Astrocyte (in vitro differentiated cells and primary cell): ENCODE results near the gene SOX2.

Experiments
- EZH2 ChIP-seq: IDR thresholded peaks from 2 replicates; pipeline ENCODE4 v1.6.1; 2012; ENCODE audit warnings: mild to moderate bottlenecking, low read length, inconsistent platforms; ENCODE audit not compliant: insufficient read depth
- TF ChIP-seq, protein P1 (sequence below): IDR thresholded peaks from 2 replicates; pipeline ENCODE4 v1.5.1; 2011; ENCODE audit warnings: low read depth, mild to moderate bottlenecking, inconsistent platforms, low read length, moderate library complexity; ENCODE audit not compliant: insufficient read depth

DNA sequence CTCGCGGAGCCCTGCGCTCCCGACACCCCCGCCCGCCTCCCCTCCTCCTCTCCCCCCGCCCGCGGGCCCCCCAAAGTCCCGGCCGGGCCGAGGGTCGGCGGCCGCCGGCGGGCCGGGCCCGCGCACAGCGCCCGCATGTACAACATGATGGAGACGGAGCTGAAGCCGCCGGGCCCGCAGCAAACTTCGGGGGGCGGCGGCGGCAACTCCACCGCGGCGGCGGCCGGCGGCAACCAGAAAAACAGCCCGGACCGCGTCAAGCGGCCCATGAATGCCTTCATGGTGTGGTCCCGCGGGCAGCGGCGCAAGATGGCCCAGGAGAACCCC lies 464 bp downstream of the SOX2 start:
- TF ChIP-seq, protein P1, sequence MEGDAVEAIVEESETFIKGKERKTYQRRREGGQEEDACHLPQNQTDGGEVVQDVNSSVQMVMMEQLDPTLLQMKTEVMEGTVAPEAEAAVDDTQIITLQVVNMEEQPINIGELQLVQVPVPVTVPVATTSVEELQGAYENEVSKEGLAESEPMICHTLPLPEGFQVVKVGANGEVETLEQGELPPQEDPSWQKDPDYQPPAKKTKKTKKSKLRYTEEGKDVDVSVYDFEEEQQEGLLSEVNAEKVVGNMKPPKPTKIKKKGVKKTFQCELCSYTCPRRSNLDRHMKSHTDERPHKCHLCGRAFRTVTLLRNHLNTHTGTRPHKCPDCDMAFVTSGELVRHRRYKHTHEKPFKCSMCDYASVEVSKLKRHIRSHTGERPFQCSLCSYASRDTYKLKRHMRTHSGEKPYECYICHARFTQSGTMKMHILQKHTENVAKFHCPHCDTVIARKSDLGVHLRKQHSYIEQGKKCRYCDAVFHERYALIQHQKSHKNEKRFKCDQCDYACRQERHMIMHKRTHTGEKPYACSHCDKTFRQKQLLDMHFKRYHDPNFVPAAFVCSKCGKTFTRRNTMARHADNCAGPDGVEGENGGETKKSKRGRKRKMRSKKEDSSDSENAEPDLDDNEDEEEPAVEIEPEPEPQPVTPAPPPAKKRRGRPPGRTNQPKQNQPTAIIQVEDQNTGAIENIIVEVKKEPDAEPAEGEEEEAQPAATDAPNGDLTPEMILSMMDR, result no peak
- TF ChIP-seq EZH2, result no peak
